Measurements from ENCODE around the gene SH3RF3.

- TF ChIP-seq, protein P1, sequence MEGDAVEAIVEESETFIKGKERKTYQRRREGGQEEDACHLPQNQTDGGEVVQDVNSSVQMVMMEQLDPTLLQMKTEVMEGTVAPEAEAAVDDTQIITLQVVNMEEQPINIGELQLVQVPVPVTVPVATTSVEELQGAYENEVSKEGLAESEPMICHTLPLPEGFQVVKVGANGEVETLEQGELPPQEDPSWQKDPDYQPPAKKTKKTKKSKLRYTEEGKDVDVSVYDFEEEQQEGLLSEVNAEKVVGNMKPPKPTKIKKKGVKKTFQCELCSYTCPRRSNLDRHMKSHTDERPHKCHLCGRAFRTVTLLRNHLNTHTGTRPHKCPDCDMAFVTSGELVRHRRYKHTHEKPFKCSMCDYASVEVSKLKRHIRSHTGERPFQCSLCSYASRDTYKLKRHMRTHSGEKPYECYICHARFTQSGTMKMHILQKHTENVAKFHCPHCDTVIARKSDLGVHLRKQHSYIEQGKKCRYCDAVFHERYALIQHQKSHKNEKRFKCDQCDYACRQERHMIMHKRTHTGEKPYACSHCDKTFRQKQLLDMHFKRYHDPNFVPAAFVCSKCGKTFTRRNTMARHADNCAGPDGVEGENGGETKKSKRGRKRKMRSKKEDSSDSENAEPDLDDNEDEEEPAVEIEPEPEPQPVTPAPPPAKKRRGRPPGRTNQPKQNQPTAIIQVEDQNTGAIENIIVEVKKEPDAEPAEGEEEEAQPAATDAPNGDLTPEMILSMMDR (IDR thresholded peaks at IDR 0.05 in 4 of 5, conservative IDR thresholded peaks at IDR 0.05 in 1 of 5), result no peak
- no peak for TF ChIP-seq POLR2A (IDR thresholded peaks at IDR 0.05)
These were observed 382.2 kb downstream of the SH3RF3 start for GRCh38 chr2:109511168-109511567.
